ENCODE results near the gene MTHFD2L.

MTHFD2L gene

GRCh38 chr4:74159143-74159709 lies 1.3 kb downstream of the MTHFD2L start:
- TF ChIP-seq PAX5 (IDR thresholded peaks at IDR 0.05; ENCODE audit: insufficient read depth, low read length, severe bottlenecking) (no peak), SPI1 (IDR thresholded peaks at IDR 0.05; ENCODE audit: low read depth, low read length) (no peak), POLR2AphosphoS5 (IDR thresholded peaks at IDR 0.05; ENCODE audit: low read depth, low read length) (no peak), TAF1 (IDR thresholded peaks at IDR 0.05; ENCODE audit: low read depth, low read length) (no peak), POU2F2 (IDR thresholded peaks at IDR 0.05; ENCODE audit: low read depth, low read length) (no peak), POLR2A (IDR thresholded peaks at IDR 0.05; ENCODE audit: low read depth, low read length) (no peak)
- DNase-seq (ENCODE audit: insufficient read length, low spot score) (no peak), FAIRE-seq (peak; percentile 35)

GRCh38 chr4:74161666-74162450 lies 3.9 kb downstream of the MTHFD2L start:
- FAIRE-seq (no peak), DNase-seq (ENCODE audit: insufficient read length, low spot score) (no peak)
- TF ChIP-seq PAX5 (IDR thresholded peaks at IDR 0.05; ENCODE audit: insufficient read depth, low read length, severe bottlenecking) (no peak), POU2F2 (IDR thresholded peaks at IDR 0.05; ENCODE audit: low read depth, low read length) (no peak), SPI1 (IDR thresholded peaks at IDR 0.05; ENCODE audit: low read depth, low read length) (no peak), POLR2AphosphoS5 (IDR thresholded peaks at IDR 0.05; ENCODE audit: low read depth, low read length) (no peak)

- FAIRE-seq, result no peak
- TF ChIP-seq POLR2AphosphoS5 (IDR thresholded peaks at IDR 0.05; ENCODE audit: low read depth, low read length) (no peak), SPI1 (IDR thresholded peaks at IDR 0.05; ENCODE audit: low read depth, low read length) (peak; percentile 91)
- DNase-seq (ENCODE audit: insufficient read length, low spot score), result no peak
Observed at GRCh38 chr4:74166135-74166534, 8.2 kb downstream of the MTHFD2L start.

- DNase-seq (ENCODE audit: insufficient read length, low spot score) (no peak), FAIRE-seq (no peak)
- no peak for TF ChIP-seq POLR2A (IDR thresholded peaks at IDR 0.05; ENCODE audit: low read depth, low read length)
- TF ChIP-seq POLR2AphosphoS5 (IDR thresholded peaks at IDR 0.05; ENCODE audit: low read depth, low read length), result no peak; the same call in 1 of the 2 replicates
- no peak for TF ChIP-seq PAX5 (IDR thresholded peaks at IDR 0.05; ENCODE audit: insufficient read depth, low read length, severe bottlenecking)
- no peak for TF ChIP-seq TAF1 (IDR thresholded peaks at IDR 0.05; ENCODE audit: low read depth, low read length)
- no peak for TF ChIP-seq SPI1 (IDR thresholded peaks at IDR 0.05; ENCODE audit: low read depth, low read length)
- no peak for TF ChIP-seq POU2F2 (IDR thresholded peaks at IDR 0.05; ENCODE audit: low read depth, low read length)
Observed at GRCh38 chr4:74166818-74167217, 8.9 kb downstream of the MTHFD2L start.

GRCh38 chr4:74167585-74167984 lies 9.7 kb downstream of the MTHFD2L start:
- DNase-seq (ENCODE audit: insufficient read length, low spot score) (no peak), FAIRE-seq (no peak)
- TF ChIP-seq SPI1 (IDR thresholded peaks at IDR 0.05; ENCODE audit: low read depth, low read length) (no peak), POU2F2 (IDR thresholded peaks at IDR 0.05; ENCODE audit: low read depth, low read length) (no peak), POLR2A (IDR thresholded peaks at IDR 0.05; ENCODE audit: low read depth, low read length) (no peak), PAX5 (IDR thresholded peaks at IDR 0.05; ENCODE audit: insufficient read depth, low read length, severe bottlenecking) (no peak), POLR2AphosphoS5 (IDR thresholded peaks at IDR 0.05; ENCODE audit: low read depth, low read length) (no peak), TAF1 (IDR thresholded peaks at IDR 0.05; ENCODE audit: low read depth, low read length) (no peak)

- TF ChIP-seq POU2F2 (IDR thresholded peaks at IDR 0.05; ENCODE audit: low read depth, low read length) (no peak), POLR2A (IDR thresholded peaks at IDR 0.05; ENCODE audit: low read depth, low read length) (no peak), TAF1 (IDR thresholded peaks at IDR 0.05; ENCODE audit: low read depth, low read length) (no peak), PAX5 (IDR thresholded peaks at IDR 0.05; ENCODE audit: insufficient read depth, low read length, severe bottlenecking) (no peak), SPI1 (IDR thresholded peaks at IDR 0.05; ENCODE audit: low read depth, low read length) (no peak), POLR2AphosphoS5 (IDR thresholded peaks at IDR 0.05; ENCODE audit: low read depth, low read length) (no peak)
- DNase-seq (ENCODE audit: insufficient read length, low spot score) (no peak), FAIRE-seq (peak; percentile 55)
Observed at GRCh38 chr4:74168841-74169240, 10.9 kb downstream of the MTHFD2L start.

GRCh38 chr4:74173321-74173720 lies 15.4 kb downstream of the MTHFD2L start:
- DNase-seq (ENCODE audit: insufficient read length, low spot score) (no peak), FAIRE-seq (no peak)

GRCh38 chr4:74174421-74174820 lies 16.5 kb downstream of the MTHFD2L start:
- no peak for TF ChIP-seq POLR2A (IDR thresholded peaks at IDR 0.05; ENCODE audit: low read depth, low read length)
- no peak for TF ChIP-seq PAX5 (IDR thresholded peaks at IDR 0.05; ENCODE audit: insufficient read depth, low read length, severe bottlenecking)
- TF ChIP-seq TAF1 (IDR thresholded peaks at IDR 0.05; ENCODE audit: low read depth, low read length), result no peak
- TF ChIP-seq POLR2AphosphoS5 (IDR thresholded peaks at IDR 0.05; ENCODE audit: low read depth, low read length), result no peak
- TF ChIP-seq POU2F2 (IDR thresholded peaks at IDR 0.05; ENCODE audit: low read depth, low read length), result no peak
- TF ChIP-seq SPI1 (IDR thresholded peaks at IDR 0.05; ENCODE audit: low read depth, low read length), result no peak
- no peak for FAIRE-seq
- no peak for DNase-seq (ENCODE audit: insufficient read length, low spot score)

More at GRCh38 chr4:74173321-74173720, 15.4 kb downstream of the MTHFD2L start:
- no peak for TF ChIP-seq POU2F2 (IDR thresholded peaks at IDR 0.05; ENCODE audit: low read depth, low read length)
- TF ChIP-seq POLR2A (IDR thresholded peaks at IDR 0.05; ENCODE audit: low read depth, low read length), result no peak
- TF ChIP-seq PAX5 (IDR thresholded peaks at IDR 0.05; ENCODE audit: insufficient read depth, low read length, severe bottlenecking), result no peak
- no peak for TF ChIP-seq POLR2AphosphoS5 (IDR thresholded peaks at IDR 0.05; ENCODE audit: low read depth, low read length)
- no peak for TF ChIP-seq SPI1 (IDR thresholded peaks at IDR 0.05; ENCODE audit: low read depth, low read length)
- no peak for TF ChIP-seq TAF1 (IDR thresholded peaks at IDR 0.05; ENCODE audit: low read depth, low read length)

- no peak for DNase-seq (ENCODE audit: insufficient read length, low spot score)
- no peak for FAIRE-seq
- no peak for TF ChIP-seq POU2F2 (IDR thresholded peaks at IDR 0.05; ENCODE audit: low read depth, low read length)
- no peak for TF ChIP-seq POLR2AphosphoS5 (IDR thresholded peaks at IDR 0.05; ENCODE audit: low read depth, low read length)
- TF ChIP-seq PAX5 (IDR thresholded peaks at IDR 0.05; ENCODE audit: insufficient read depth, low read length, severe bottlenecking), result no peak
- TF ChIP-seq TAF1 (IDR thresholded peaks at IDR 0.05; ENCODE audit: low read depth, low read length), result no peak
- no peak for TF ChIP-seq POLR2A (IDR thresholded peaks at IDR 0.05; ENCODE audit: low read depth, low read length)
- no peak for TF ChIP-seq SPI1 (IDR thresholded peaks at IDR 0.05; ENCODE audit: low read depth, low read length)
Observed at GRCh38 chr4:74174941-74175340, 17.0 kb downstream of the MTHFD2L start.

Measured in GM12891 (cell line).